GM18517 (cell line): ENCODE measurements around the gene MAN2A2.

Experiments used
- ATAC-seq: cut with Tn5 transposase; IDR thresholded peaks from one replicate; pipeline ENCODE4 v1.9.1; 2021; ENCODE audit warnings: mild to moderate bottlenecking, moderate library complexity; ENCODE audit not compliant: unreplicated experiment

MAN2A2 gene

DNA sequence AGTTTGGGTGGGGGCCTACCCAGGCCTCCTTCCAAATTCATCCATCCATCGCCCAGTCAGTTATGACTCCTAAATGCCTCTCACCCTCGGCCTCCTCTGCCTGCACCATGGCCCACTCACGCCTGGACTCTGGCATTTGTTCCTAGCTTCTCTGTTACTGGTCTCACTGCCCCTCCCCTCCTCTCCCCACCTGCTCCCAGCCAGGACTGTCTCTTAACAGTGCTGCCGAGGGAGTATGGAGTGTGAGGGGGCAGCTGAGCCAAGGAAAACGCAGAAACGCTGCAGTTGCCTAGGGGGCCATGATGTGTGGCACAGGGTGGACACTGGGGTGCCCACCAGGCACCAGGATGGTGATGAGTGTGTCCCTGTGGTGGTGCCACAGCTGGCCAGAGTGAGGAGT is 54.7 kb downstream of the MAN2A2 start:
- no peak for ATAC-seq

GRCh38 chr15:90959028-90959595 is 56.0 kb downstream of the MAN2A2 start:
- no peak for ATAC-seq

GRCh38 chr15:90959894-90960293 is 56.8 kb downstream of the MAN2A2 start:
- no peak for ATAC-seq

- ATAC-seq: no peak
Measured at GRCh38 chr15:90960298-90961091, 57.4 kb downstream of the MAN2A2 start.

GRCh38 chr15:90962021-90962420 is 58.9 kb downstream of the MAN2A2 start:
- ATAC-seq: no peak

- no peak for ATAC-seq
Measured at GRCh38 chr15:90966262-90966661, 63.2 kb downstream of the MAN2A2 start.

DNA sequence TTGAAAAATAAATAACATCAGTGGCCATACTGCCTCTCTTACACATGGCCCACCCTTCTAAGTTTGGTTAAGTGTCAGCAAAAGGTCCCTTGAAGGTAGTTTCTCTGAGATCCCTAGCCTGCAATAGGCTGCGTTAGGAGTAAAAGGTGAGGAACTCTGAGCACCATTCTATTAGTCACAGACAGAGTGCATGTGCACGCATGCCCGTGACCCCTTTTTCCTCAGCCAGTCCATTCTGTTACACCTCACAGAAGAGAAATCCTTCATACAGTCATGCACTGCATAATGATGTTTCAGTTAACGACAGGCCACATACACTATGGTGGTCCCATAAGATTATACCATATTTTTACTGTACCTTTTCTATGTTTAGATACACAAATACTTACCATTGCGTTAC is 64.1 kb downstream of the MAN2A2 start:
- ATAC-seq: no peak

DNA sequence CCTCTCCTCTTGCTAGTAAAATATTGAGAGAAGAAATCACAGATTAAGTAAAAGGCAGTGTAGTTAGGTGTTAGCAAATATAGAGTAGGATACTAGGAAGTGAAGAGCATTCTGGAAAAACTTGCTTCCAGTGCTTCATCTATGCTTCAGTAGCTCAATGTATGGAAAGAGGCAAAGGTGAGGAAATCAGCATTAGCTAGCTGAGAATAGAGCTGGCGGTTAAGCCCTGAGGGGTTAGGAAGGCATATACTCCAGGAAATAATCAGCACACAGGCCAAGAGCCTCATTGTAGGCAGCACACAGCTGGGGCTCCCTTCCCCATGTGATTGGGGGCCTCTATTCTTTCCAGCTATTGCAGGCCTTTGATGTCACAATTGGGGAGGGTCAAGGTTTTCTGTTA is 65.3 kb downstream of the MAN2A2 start:
- no peak for ATAC-seq

DNA sequence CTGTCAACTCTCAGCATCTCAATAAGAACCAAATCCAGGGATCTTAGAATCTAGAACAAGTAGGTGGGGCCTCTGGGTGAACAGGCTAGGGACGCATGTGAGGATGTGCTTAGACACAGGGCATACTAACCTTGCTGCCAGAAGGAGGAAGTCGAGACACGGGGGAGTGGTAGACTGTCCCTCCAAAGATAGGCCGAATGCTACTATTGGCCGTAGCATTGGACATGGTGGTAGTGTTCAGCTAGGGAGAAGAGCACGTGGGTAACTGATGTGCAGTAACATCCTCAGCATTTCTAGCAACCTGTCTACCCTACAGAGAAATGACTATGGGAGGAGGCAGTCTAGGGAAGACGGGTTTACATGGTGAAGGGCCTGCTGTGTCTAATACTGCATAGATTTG is 67.2 kb downstream of the MAN2A2 start:
- no peak for ATAC-seq

GRCh38 chr15:90972133-90972532 is 69.0 kb downstream of the MAN2A2 start:
- ATAC-seq: no peak
